ENCODE results near the gene ASB1. TPM values are rescaled to one million over a fixed set of nuclear protein-coding genes. Genes with fewer than 3 reads are reported as not detected.

ASB1 gene
- polyA plus RNA-seq, 1 of the 3 experiments (the other 2 are of a cell fraction), result 33.3 TPM

- ChIA-PET POLR2A (no interaction called here), CTCF (no interaction called here)
- no peak overlapping the region for H2AFZ ChIP-seq (ENCODE audit: low read depth)
- peaks cover 8 to 10% of the 10 kb centered on the region in 2 experiments; a peak in 2 of 4 replicates for H3K4me1 ChIP-seq (ENCODE audit: control insufficient read depth in 1 of 2, insufficient read depth in 2 of 2, low read depth in 1 of 2, low read length in 1 of 2)
- H3K9me2 ChIP-seq, result no peaks in the 10 kb centered on the region
- no peaks in the 10 kb centered on the region for H4K20me1 ChIP-seq (ENCODE audit: insufficient read depth)
- no peaks in the 10 kb centered on the region for H3K9me3 ChIP-seq
- no peak overlapping the region for H3K4me3 ChIP-seq (ENCODE audit: low read depth in 2 of 2, low read length in 1 of 2)
- H3K27ac ChIP-seq (ENCODE audit: low read depth in 2 of 2, low read length in 1 of 2), result no peak overlapping the region
- H3K79me2 ChIP-seq (ENCODE audit: insufficient read depth), result peaks cover 8% of the 10 kb centered on the region
- TF ChIP-seq CHD2 (IDR thresholded peaks at IDR 0.05; ENCODE audit: low read length, partially characterized antibody) (no peak), NFIC (IDR thresholded peaks at IDR 0.05; ENCODE audit: borderline replicate concordance) (no peak), RFX5 (IDR thresholded peaks at IDR 0.05; ENCODE audit: low read length) (no peak), SIN3A (IDR thresholded peaks at IDR 0.05; ENCODE audit: borderline replicate concordance, low read depth, low read length) (no peak), RCOR1 (IDR thresholded peaks at IDR 0.05; ENCODE audit: low read length) (no peak), JUND (IDR thresholded peaks at IDR 0.05) (no peak), ELF1 (IDR thresholded peaks at IDR 0.05) (no peak), EZH2phosphoT487 (IDR thresholded peaks at IDR 0.05; ENCODE audit: borderline replicate concordance, low read depth) (no peak), FOXM1 (IDR thresholded peaks at IDR 0.05; ENCODE audit: low read depth) (no peak), EP300 (IDR thresholded peaks at IDR 0.05; ENCODE audit: borderline replicate concordance in 1 of 2, low read depth in 1 of 2, low read length in 1 of 2) (no peak)
- TF ChIP-seq, protein P1, sequence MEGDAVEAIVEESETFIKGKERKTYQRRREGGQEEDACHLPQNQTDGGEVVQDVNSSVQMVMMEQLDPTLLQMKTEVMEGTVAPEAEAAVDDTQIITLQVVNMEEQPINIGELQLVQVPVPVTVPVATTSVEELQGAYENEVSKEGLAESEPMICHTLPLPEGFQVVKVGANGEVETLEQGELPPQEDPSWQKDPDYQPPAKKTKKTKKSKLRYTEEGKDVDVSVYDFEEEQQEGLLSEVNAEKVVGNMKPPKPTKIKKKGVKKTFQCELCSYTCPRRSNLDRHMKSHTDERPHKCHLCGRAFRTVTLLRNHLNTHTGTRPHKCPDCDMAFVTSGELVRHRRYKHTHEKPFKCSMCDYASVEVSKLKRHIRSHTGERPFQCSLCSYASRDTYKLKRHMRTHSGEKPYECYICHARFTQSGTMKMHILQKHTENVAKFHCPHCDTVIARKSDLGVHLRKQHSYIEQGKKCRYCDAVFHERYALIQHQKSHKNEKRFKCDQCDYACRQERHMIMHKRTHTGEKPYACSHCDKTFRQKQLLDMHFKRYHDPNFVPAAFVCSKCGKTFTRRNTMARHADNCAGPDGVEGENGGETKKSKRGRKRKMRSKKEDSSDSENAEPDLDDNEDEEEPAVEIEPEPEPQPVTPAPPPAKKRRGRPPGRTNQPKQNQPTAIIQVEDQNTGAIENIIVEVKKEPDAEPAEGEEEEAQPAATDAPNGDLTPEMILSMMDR (IDR thresholded peaks at IDR 0.05), result no peak
- no peak for DNase-seq
- no peaks in the 10 kb centered on the region for H3K36me3 ChIP-seq (replicated peaks in 1 of 2; ENCODE audit: control insufficient read depth in 1 of 2, insufficient read depth in 2 of 2, low read length in 1 of 2)
- H3K9ac ChIP-seq, result no peak overlapping the region
- H3F3A ChIP-seq (replicated peaks; ENCODE audit: insufficient read depth), result no peaks in the 10 kb centered on the region
- no peaks in the 10 kb centered on the region for H3K27me3 ChIP-seq (ENCODE audit: insufficient read depth)
- H3K4me2 ChIP-seq, result no peak overlapping the region
- 84% methylated on average over 16 of the region's 16 CpGs for WGBS (ENCODE audit: low lambda C conversion rate)
Measured at GRCh38 chr2:238420878-238421694, 5.6 kb upstream of the ASB1 start.

DNA sequence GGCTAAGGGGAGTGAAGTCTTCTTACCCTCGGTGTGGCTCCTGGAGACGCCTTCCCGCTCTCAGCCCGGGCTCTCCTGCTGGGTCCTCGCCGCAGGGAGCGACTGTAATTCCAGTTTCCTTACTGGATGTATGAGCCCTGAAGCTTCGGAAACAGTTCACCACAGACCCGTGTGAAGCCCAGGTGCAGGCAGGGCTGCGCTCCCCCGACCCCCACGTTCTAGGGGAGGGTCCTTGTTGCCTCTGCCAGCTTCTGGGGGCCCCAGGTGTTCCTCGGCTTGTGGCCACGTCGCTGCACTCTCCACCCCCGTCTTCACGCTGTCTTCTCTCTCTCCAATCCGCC lies 5.1 kb upstream of the ASB1 start:
- Histone ChIP-seq H3K9ac (no peak overlapping the region), H2AFZ (ENCODE audit: low read depth) (no peak overlapping the region)
- POLR2A ChIA-PET, result no interaction called here
- TF ChIP-seq ZBTB33 (IDR thresholded peaks at IDR 0.05; ENCODE audit: borderline replicate concordance, low read depth) (no peak), MAX (IDR thresholded peaks at IDR 0.05; ENCODE audit: low read depth) (no peak), EZH2phosphoT487 (IDR thresholded peaks at IDR 0.05; ENCODE audit: borderline replicate concordance, low read depth) (no peak), RXRA (IDR thresholded peaks at IDR 0.05; ENCODE audit: borderline replicate concordance, low read depth) (no peak), SMC3 (IDR thresholded peaks at IDR 0.05; ENCODE audit: low read depth, low read length) (no peak), YY1 (IDR thresholded peaks at IDR 0.05; ENCODE audit: low read depth) (no peak), RFX5 (IDR thresholded peaks at IDR 0.05; ENCODE audit: low read length) (no peak), JUND (IDR thresholded peaks at IDR 0.05) (no peak), FOXM1 (IDR thresholded peaks at IDR 0.05; ENCODE audit: low read depth) (no peak)
- TF ChIP-seq, protein P2, sequence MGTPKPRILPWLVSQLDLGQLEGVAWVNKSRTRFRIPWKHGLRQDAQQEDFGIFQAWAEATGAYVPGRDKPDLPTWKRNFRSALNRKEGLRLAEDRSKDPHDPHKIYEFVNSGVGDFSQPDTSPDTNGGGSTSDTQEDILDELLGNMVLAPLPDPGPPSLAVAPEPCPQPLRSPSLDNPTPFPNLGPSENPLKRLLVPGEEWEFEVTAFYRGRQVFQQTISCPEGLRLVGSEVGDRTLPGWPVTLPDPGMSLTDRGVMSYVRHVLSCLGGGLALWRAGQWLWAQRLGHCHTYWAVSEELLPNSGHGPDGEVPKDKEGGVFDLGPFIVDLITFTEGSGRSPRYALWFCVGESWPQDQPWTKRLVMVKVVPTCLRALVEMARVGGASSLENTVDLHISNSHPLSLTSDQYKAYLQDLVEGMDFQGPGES (IDR thresholded peaks at IDR 0.05; ENCODE audit: low read depth, low read length), result no peak
- TF ChIP-seq, protein P3, sequence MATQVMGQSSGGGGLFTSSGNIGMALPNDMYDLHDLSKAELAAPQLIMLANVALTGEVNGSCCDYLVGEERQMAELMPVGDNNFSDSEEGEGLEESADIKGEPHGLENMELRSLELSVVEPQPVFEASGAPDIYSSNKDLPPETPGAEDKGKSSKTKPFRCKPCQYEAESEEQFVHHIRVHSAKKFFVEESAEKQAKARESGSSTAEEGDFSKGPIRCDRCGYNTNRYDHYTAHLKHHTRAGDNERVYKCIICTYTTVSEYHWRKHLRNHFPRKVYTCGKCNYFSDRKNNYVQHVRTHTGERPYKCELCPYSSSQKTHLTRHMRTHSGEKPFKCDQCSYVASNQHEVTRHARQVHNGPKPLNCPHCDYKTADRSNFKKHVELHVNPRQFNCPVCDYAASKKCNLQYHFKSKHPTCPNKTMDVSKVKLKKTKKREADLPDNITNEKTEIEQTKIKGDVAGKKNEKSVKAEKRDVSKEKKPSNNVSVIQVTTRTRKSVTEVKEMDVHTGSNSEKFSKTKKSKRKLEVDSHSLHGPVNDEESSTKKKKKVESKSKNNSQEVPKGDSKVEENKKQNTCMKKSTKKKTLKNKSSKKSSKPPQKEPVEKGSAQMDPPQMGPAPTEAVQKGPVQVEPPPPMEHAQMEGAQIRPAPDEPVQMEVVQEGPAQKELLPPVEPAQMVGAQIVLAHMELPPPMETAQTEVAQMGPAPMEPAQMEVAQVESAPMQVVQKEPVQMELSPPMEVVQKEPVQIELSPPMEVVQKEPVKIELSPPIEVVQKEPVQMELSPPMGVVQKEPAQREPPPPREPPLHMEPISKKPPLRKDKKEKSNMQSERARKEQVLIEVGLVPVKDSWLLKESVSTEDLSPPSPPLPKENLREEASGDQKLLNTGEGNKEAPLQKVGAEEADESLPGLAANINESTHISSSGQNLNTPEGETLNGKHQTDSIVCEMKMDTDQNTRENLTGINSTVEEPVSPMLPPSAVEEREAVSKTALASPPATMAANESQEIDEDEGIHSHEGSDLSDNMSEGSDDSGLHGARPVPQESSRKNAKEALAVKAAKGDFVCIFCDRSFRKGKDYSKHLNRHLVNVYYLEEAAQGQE (IDR thresholded peaks at IDR 0.05; ENCODE audit: low read depth, low read length), result no peak

More for the DNA sequence above, 5.1 kb upstream of the ASB1 start:
- H3K9me2 ChIP-seq, result no peaks in the 10 kb centered on the region
- no peaks in the 10 kb centered on the region for H4K20me1 ChIP-seq (ENCODE audit: insufficient read depth)
- H3K9me3 ChIP-seq, result no peaks in the 10 kb centered on the region
- H3K27ac ChIP-seq (ENCODE audit: low read depth in 2 of 2, low read length in 1 of 2), result no peak overlapping the region
- H3F3A ChIP-seq (replicated peaks; ENCODE audit: insufficient read depth), result peaks cover 5% of the 10 kb centered on the region
- peaks cover 8% of the 10 kb centered on the region for H3K79me2 ChIP-seq (ENCODE audit: insufficient read depth)
- no peak overlapping the region for H3K4me3 ChIP-seq (ENCODE audit: low read depth in 2 of 2, low read length in 1 of 2)
- H3K4me2 ChIP-seq, result no peak overlapping the region
- H3K4me1 ChIP-seq (ENCODE audit: control insufficient read depth in 1 of 2, insufficient read depth in 2 of 2, low read depth in 1 of 2, low read length in 1 of 2), result peaks cover 8 to 10% of the 10 kb centered on the region in 2 experiments; a peak in 2 of 4 replicates
- H3K36me3 ChIP-seq (replicated peaks in 1 of 2; ENCODE audit: control insufficient read depth in 1 of 2, insufficient read depth in 2 of 2, low read length in 1 of 2), result no peaks in the 10 kb centered on the region
- WGBS (ENCODE audit: low lambda C conversion rate), result 95% methylated on average over 11 of the region's 18 CpGs
- CTCF ChIA-PET, result interaction anchor here (0.7 kb wide), 1 partner anchor 95 kb away, joined by 3 read pairs; no protein-coding TSS in a partner anchor
- no peaks in the 10 kb centered on the region for H3K27me3 ChIP-seq (ENCODE audit: insufficient read depth)
- DNase-seq, result no peak

Data from SK-N-SH (cell line).